SW 1271 (cell line): ENCODE data around the gene TK2.
"Not testable (repeated sequence)": the region's sequence is repeated elsewhere in the genome, so short reads cannot be mapped to it uniquely, and the experiment has no call there.

Source experiments
- DNase-seq, 2 experiments: peaks; one replicate each; lab custom pipeline; 2025; lab: John Stamatoyannopoulos, UW

TK2 gene

GRCh38 chr16:66519482-66520373 is 30.2 kb downstream of the TK2 start:
- no peak for DNase-seq

GRCh38 chr16:66517586-66518263 is 32.2 kb downstream of the TK2 start:
- DNase-seq: no peak

GRCh38 chr16:66516808-66517585 is 32.9 kb downstream of the TK2 start:
- peak; percentile 95 to 98 for DNase-seq

- DNase-seq: no peak
These were observed 33.5 kb downstream of the TK2 start for GRCh38 chr16:66516509-66516807.

- DNase-seq: peak in 1 of 2 experiments; percentile 27
These were observed 34.1 kb downstream of the TK2 start for GRCh38 chr16:66515596-66516508.

- DNase-seq: not testable (repeated sequence)
These were observed 34.8 kb downstream of the TK2 start for GRCh38 chr16:66514980-66515595.

- not testable (repeated sequence) for DNase-seq
These were observed 35.5 kb downstream of the TK2 start for GRCh38 chr16:66514391-66514790.

GRCh38 chr16:66513111-66513723 is 36.7 kb downstream of the TK2 start:
- no peak for DNase-seq

GRCh38 chr16:66512272-66513110 is 37.4 kb downstream of the TK2 start:
- DNase-seq: no peak

GRCh38 chr16:66511602-66512271 is 38.2 kb downstream of the TK2 start:
- peak in 1 of 2 experiments; percentile 74 for DNase-seq

- no peak for DNase-seq
These were observed 39.0 kb downstream of the TK2 start for GRCh38 chr16:66510711-66511601.

- DNase-seq: no peak
These were observed 39.6 kb downstream of the TK2 start for GRCh38 chr16:66510298-66510697.

GRCh38 chr16:66509576-66509975 is 40.3 kb downstream of the TK2 start:
- DNase-seq: no peak

GRCh38 chr16:66508914-66509496 is 40.9 kb downstream of the TK2 start:
- no peak for DNase-seq

GRCh38 chr16:66508248-66508913 is 41.5 kb downstream of the TK2 start:
- no peak for DNase-seq

GRCh38 chr16:66507731-66508239 is 42.1 kb downstream of the TK2 start:
- no peak for DNase-seq

GRCh38 chr16:66503612-66504011 is 46.3 kb downstream of the TK2 start:
- no peak for DNase-seq
